Transverse colon (tissue), 4 donors: Measurements from ENCODE around the gene OR52I1. TPM values are rescaled to one million over a fixed set of nuclear protein-coding genes. Genes with fewer than 3 reads are reported as not detected.

Experiments used
- DNase-seq: peaks from one replicate; pipeline ENCODE4 v3.0.0-alpha.2; 2019
- H3K27ac ChIP-seq, 4 donors: fragments of 200-600 bp; sonication (generic); 2 replicates each; pipeline ENCODE4 v1.5.1; 2016 to 2018; ENCODE audit warnings: inconsistent platforms in 4 of 4
- H3K27me3 ChIP-seq: fragments of 200-600 bp; sonication (generic); 2 replicates; pipeline ENCODE4 v1.5.1; 2017; ENCODE audit warnings: inconsistent platforms
- H3K36me3 ChIP-seq, 4 donors: fragments of 200-600 bp; sonication (generic); 2 replicates each; pipeline ENCODE4 v1.5.1; 2017 to 2019; ENCODE audit warnings: inconsistent platforms in 4 of 4
- H3K4me1 ChIP-seq, 4 donors: fragments of 200-600 bp; sonication (generic); 2 replicates each; pipeline ENCODE4 v1.5.1; 2017 to 2020; ENCODE audit warnings: inconsistent platforms in 4 of 4
- H3K4me3 ChIP-seq, 4 donors: fragments of 200-600 bp; sonication (generic); 1 replicate in 1 of 4; 2 replicates in 3 of 4; pipeline versions ENCODE4 v1.5.1 to v1.6.1; 2017 to 2019; ENCODE audit warnings: inconsistent platforms in 4 of 4
- H3K9me3 ChIP-seq, 2 donors: fragments of 200-600 bp; sonication (generic); 2 replicates each; pipeline ENCODE4 v1.5.1; 2017 to 2019; ENCODE audit warnings: inconsistent platforms in 2 of 2
- EP300 ChIP-seq: sonication (generic); formaldehyde crosslinking; IDR thresholded peaks from one replicate; pipeline ENCODE4 v1.6.1; 2017; ENCODE audit warnings: antibody characterized with exemption, low read depth
- POLR2A ChIP-seq: fragments of 450-650 bp; IDR thresholded peaks from one replicate; pipeline ENCODE4 v1.6.1; 2016; ENCODE audit warnings: antibody characterized with exemption, mild to moderate bottlenecking, moderate library complexity
- POLR2AphosphoS5 ChIP-seq, 3 donors: sonication (generic); formaldehyde crosslinking; IDR thresholded peaks; one replicate each; pipeline ENCODE4 v1.6.1; 2016; ENCODE audit warnings: antibody characterized with exemption in 3 of 3
- WGBS, 2 donors: methylation state at CpG; one replicate each; pipeline ENCODE4 v1.1.5; 2018; ENCODE audit warnings: low coverage in 1 of 2; 5-methylcytosine and 5-hydroxymethylcytosine counted together
- in situ Hi-C, 4 donors: fragments of 200-750 bp; cut with MboI; loops; one replicate each; pipeline versions ENCODE4 v1.15.0 to v1.15.1; 2017; ENCODE audit warnings: low sequenced_read_pairs in 3 of 4, low pct_ligation_motif_present in 1 of 4, low pct_unique_long_range_greater_than_20kb in 1 of 4
- intact Hi-C: fragments of 100-400 bp; cut with DNase I; formaldehyde crosslinking; loops from one replicate; pipeline ENCODE4 v1.15.1; 2023; ENCODE audit warnings: low total_unique reads
- total RNA-seq, 4 donors: library from RNA; depleted of rRNA; stranded (reverse); fragments of >200 nt; gene quantifications; one replicate each; pipeline ENCODE4 v1.1.0, GENCODE V29; 2016
- TF ChIP-seq, protein P1 (sequence below), 5 experiments: fragments of 200-600 bp in 3 of 5; fragments of 450-650 bp in 2 of 5; sonication (generic) in 3 of 5; IDR thresholded peaks; 1 replicate in 2 of 5; 2 replicates in 3 of 5; pipeline ENCODE4 v1.5.1; 2016 to 2017; ENCODE audit warnings: antibody characterized with exemption in 5 of 5, inconsistent platforms in 3 of 5, mild to moderate bottlenecking in 2 of 5, moderate library complexity in 1 of 5

The OR52I1 gene
- total RNA-seq, 4 donors from 2014 or later, result not detected

DNA sequence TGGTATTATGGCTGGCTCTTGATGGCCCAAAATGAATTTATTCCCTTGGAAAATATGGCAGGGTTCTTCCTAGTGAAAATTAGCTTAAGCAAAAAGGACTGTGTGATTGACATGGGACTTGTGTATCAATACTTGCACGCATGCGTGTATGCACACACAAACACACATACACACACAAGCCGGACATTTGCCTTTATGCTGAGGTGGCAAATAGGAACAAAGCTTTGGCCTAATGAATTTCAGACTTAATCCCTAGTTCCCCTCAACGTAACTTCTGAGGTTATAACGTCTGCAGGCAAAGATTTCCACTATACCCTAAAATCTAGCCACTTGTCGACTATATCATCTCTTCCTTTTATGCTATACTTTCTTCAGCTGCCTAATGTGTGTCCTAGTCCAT lies 15.2 kb upstream of the OR52I1 start:
- in situ Hi-C loops (no loop called here), intact Hi-C loops (no loop called here)
- no peaks in the 10 kb centered on the region for H3K27me3 ChIP-seq
- H3K27ac ChIP-seq, result no peak overlapping the region
- no peaks in the 10 kb centered on the region for H3K36me3 ChIP-seq
- no peak for DNase-seq
- no peak for TF ChIP-seq EP300
- TF ChIP-seq, protein P1, sequence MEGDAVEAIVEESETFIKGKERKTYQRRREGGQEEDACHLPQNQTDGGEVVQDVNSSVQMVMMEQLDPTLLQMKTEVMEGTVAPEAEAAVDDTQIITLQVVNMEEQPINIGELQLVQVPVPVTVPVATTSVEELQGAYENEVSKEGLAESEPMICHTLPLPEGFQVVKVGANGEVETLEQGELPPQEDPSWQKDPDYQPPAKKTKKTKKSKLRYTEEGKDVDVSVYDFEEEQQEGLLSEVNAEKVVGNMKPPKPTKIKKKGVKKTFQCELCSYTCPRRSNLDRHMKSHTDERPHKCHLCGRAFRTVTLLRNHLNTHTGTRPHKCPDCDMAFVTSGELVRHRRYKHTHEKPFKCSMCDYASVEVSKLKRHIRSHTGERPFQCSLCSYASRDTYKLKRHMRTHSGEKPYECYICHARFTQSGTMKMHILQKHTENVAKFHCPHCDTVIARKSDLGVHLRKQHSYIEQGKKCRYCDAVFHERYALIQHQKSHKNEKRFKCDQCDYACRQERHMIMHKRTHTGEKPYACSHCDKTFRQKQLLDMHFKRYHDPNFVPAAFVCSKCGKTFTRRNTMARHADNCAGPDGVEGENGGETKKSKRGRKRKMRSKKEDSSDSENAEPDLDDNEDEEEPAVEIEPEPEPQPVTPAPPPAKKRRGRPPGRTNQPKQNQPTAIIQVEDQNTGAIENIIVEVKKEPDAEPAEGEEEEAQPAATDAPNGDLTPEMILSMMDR (IDR thresholded peaks at IDR 0.05), result no peak
- TF ChIP-seq POLR2AphosphoS5 (IDR thresholded peaks at IDR 0.05), result no peak
- no peak for TF ChIP-seq POLR2A
- no peak overlapping the region for H3K4me3 ChIP-seq
- H3K9me3 ChIP-seq, result no peaks in the 10 kb centered on the region
- 77 to 87% methylated on average over 6 of the region's 6 CpGs for WGBS, 2 donors
- H3K4me1 ChIP-seq, result no peaks in the 10 kb centered on the region

DNA sequence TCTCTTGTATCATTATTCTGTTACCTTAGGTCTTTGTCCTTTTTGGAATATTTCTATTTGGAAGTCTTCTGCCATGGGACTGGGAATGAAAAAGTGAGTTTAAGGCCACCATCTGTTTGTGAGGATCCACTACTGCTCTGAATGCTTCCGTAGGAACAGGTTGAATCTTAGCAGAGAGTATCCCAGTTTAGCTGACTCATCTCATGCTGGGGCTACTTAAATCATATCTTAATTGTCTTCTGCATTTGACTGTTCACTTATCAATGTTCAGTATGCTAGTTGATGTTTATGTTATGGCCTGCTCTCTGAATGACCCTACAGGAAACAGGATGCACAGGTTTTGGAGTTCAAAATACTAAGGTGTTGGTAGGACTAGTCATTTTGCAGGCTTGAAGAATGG lies 13.7 kb upstream of the OR52I1 start:
- in situ Hi-C loops, result no loop called here
- WGBS, 2 donors, result 74% methylated on average over 1 of the region's 1 CpG; no CpG with 5 or more reads in 1 of the 2 donors
- TF ChIP-seq POLR2AphosphoS5 (IDR thresholded peaks at IDR 0.05) (no peak), POLR2A (no peak), EP300 (no peak)
- TF ChIP-seq, protein P1 (IDR thresholded peaks at IDR 0.05), result no peak

DNA sequence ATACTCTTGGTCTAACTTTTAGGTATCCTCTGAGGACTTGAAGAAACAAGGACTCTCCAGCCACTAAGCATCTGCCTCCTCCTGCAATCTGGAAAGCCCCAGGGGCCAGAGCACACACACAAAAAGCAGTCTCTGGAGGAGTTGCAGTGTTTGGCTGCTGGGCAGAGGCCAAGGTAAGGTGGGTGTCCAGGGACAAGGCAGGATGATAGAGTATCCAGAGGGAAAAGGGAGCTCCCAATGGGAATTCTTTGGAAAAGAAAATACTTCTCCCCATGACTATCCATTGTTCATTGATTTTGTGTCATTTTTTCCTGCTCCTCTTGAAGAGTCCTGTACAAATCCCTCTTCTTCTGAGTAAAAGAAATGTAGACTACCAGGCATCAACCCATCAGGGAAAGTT lies 12.4 kb upstream of the OR52I1 start, which contains the start of gene OR52I2:
TSS of gene OR52I2 (plus strand) at position 301 of the 400 bp plus-strand sequence.
- TF ChIP-seq EP300 (no peak), POLR2A (no peak), POLR2AphosphoS5 (IDR thresholded peaks at IDR 0.05) (no peak)
- TF ChIP-seq, protein P1 (IDR thresholded peaks at IDR 0.05), result no peak
- Histone ChIP-seq H3K27ac (no peak within 1 kb of the TSS), H3K36me3 (no peaks in the 10 kb centered on the region), H3K4me3 (no peak within 1 kb of the TSS), H3K27me3 (no peaks in the 10 kb centered on the region), H3K4me1 (no peaks in the 10 kb centered on the region), H3K9me3 (no peaks in the 10 kb centered on the region)
- DNase-seq, result no peak
- in situ Hi-C loops (no loop called here), intact Hi-C loops (no loop called here)

More for the DNA sequence above, 13.7 kb upstream of the OR52I1 start:
- Histone ChIP-seq H3K4me1 (no peaks in the 10 kb centered on the region), H3K36me3 (no peaks in the 10 kb centered on the region), H3K27ac (no peak overlapping the region), H3K9me3 (no peaks in the 10 kb centered on the region), H3K4me3 (no peak overlapping the region), H3K27me3 (no peaks in the 10 kb centered on the region)
- intact Hi-C loops, result no loop called here
- DNase-seq, result no peak

DNA sequence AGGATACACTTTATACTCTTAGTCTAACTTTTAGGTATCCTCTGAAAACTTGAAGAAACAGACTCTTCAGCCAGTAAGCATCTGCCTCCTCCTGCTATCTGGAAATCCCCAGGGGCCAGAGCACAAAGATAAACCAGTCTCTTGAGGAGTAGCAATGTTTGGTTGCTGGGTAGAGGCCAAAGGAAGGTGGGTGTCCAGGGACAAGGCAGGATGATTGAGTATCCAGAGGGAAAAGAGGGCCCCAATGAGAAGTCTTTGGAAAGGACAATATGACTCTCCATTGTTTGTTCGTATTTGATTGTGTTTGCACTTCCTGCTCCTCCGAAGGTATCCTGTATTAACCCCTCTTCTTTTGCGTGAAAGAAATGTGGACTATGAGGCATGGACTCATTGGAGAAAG lies 4.8 kb upstream of the OR52I1 start:
- no peaks in the 10 kb centered on the region for H3K4me1 ChIP-seq
- TF ChIP-seq POLR2A, result no peak
- intact Hi-C loops (no loop called here), in situ Hi-C loops (no loop called here)
- H3K27me3 ChIP-seq, result no peaks in the 10 kb centered on the region
- DNase-seq, result no peak
- H3K36me3 ChIP-seq, result no peaks in the 10 kb centered on the region
- 33 to 49% methylated on average over 2 to 3 of the region's 3 CpGs for WGBS, 2 donors
- no peak overlapping the region for H3K4me3 ChIP-seq
- no peaks in the 10 kb centered on the region for H3K9me3 ChIP-seq
- no peak overlapping the region for H3K27ac ChIP-seq

DNA sequence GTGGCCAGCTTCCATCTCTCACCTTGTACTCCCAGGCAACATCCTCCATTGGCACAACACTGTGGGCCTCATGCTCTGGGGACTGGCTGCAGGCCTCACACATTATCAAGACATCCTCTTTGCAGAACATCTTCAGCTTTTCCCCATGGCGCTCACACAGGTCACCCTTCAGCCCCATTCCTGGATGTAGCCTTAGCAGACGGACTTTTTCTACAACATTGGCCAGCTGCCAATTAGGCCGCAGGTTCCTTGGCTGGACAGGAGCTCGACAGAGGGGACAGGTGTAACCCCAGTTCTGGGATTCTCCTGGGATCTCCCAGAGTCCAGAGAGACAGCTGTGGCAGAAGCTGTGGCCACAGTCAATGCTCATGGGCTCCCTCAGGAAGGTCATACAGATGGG lies 11.2 kb downstream of the OR52I1 start:
- H3K27me3 ChIP-seq, result no peaks in the 10 kb centered on the region
- no peak for TF ChIP-seq POLR2A
- no peak for TF ChIP-seq POLR2AphosphoS5 (IDR thresholded peaks at IDR 0.05)
- TF ChIP-seq EP300, result no peak
- TF ChIP-seq, protein P1 (IDR thresholded peaks at IDR 0.05), result no peak
- peaks cover 0 to 26% (median 19%) of the 10 kb centered on the region in 4 donors for H3K4me1 ChIP-seq
- no peaks in the 10 kb centered on the region for H3K9me3 ChIP-seq
- in situ Hi-C loops, result no loop called here
- H3K27ac ChIP-seq, result no peak overlapping the region
- no peak for DNase-seq
- WGBS, 2 donors, result 90% methylated on average over 4 of the region's 4 CpGs; no CpG with 5 or more reads in 1 of the 2 donors
- H3K36me3 ChIP-seq, result peaks cover 0 to 30% (median 6%) of the 10 kb centered on the region in 4 donors
- no peak overlapping the region for H3K4me3 ChIP-seq
- intact Hi-C loops, result no loop called here
